DND-41 (cell line): ENCODE results near the gene ITPR1.

ENCODE experiments used
- ATAC-seq: fragments of 200-7000 bp; cut with Tn5 transposase; 3 replicates; pipeline ENCODE4 v1.9.1; 2021; ENCODE audit warnings: low read depth; ENCODE audit not compliant: insufficient read depth
- DNase-seq: peaks from one replicate; pipeline ENCODE4 v3.0.0-alpha.2; 2020
- H2AFZ ChIP-seq: 2 replicates; pipeline ENCODE4 v1.6.0; 2012; ENCODE audit warnings: low read depth, low read length
- H3K27ac ChIP-seq: 2 replicates; pipeline ENCODE4 v1.5.1; 2012; ENCODE audit warnings: low read length, inconsistent platforms
- H3K27me3 ChIP-seq: fragments of 200-600 bp; sonication (generic); 2 replicates; pipeline ENCODE4 v1.6.0; 2012; ENCODE audit warnings: low read length, mild to moderate bottlenecking, inconsistent platforms; ENCODE audit not compliant: insufficient read depth, poor library complexity
- H3K36me3 ChIP-seq: 2 replicates; pipeline ENCODE4 v1.5.1; 2012; ENCODE audit warnings: low read length, inconsistent platforms; ENCODE audit not compliant: insufficient read depth
- H3K4me1 ChIP-seq: 2 replicates; pipeline ENCODE4 v1.5.1; 2012; ENCODE audit warnings: mild to moderate bottlenecking, low read length; ENCODE audit not compliant: insufficient read depth
- H3K4me2 ChIP-seq: 2 replicates; pipeline ENCODE4 v1.6.0; 2012; ENCODE audit warnings: mild to moderate bottlenecking, moderate library complexity, low read length, inconsistent platforms; ENCODE audit not compliant: insufficient read depth
- H3K4me3 ChIP-seq, 2 experiments: fragments of 200-600 bp in 1 of 2; shearing (Covaris generic) in 1 of 2; 2 replicates each; pipeline ENCODE4 v1.5.1; 2012 to 2016; ENCODE audit warnings: inconsistent platforms in 2 of 2, low read length in 2 of 2, mild to moderate bottlenecking in 2 of 2, low read depth in 1 of 2, moderate library complexity in 1 of 2
- H3K79me2 ChIP-seq: 2 replicates; pipeline ENCODE4 v1.6.0; 2012; ENCODE audit warnings: low read length, inconsistent platforms; ENCODE audit not compliant: insufficient read depth
- H3K9ac ChIP-seq: 2 replicates; pipeline ENCODE4 v1.6.0; 2012; ENCODE audit warnings: low read depth, mild to moderate bottlenecking, inconsistent platforms, low read length, moderate library complexity
- H3K9me3 ChIP-seq: 2 replicates; pipeline ENCODE4 v1.5.1; 2012; ENCODE audit warnings: low read length, moderate library complexity, mild to moderate bottlenecking, inconsistent platforms; ENCODE audit not compliant: insufficient read depth, severe bottlenecking
- H4K20me1 ChIP-seq: 2 replicates; pipeline ENCODE4 v1.6.0; 2012; ENCODE audit warnings: low read length; ENCODE audit not compliant: insufficient read depth
- EZH2 ChIP-seq: IDR thresholded peaks from 3 replicates; pipeline ENCODE4 v1.6.1; 2012; ENCODE audit warnings: borderline replicate concordance, low read depth, mild to moderate bottlenecking, moderate library complexity, low read length, inconsistent platforms; ENCODE audit not compliant: severe bottlenecking
- TF ChIP-seq, protein P1 (sequence below): IDR thresholded peaks from 2 replicates; pipeline ENCODE4 v1.5.1; 2012; ENCODE audit warnings: borderline replicate concordance, low read length, moderate library complexity, mild to moderate bottlenecking; ENCODE audit not compliant: poor library complexity, severe bottlenecking; ENCODE audit errors: extremely low read depth

The ITPR1 gene

DNA sequence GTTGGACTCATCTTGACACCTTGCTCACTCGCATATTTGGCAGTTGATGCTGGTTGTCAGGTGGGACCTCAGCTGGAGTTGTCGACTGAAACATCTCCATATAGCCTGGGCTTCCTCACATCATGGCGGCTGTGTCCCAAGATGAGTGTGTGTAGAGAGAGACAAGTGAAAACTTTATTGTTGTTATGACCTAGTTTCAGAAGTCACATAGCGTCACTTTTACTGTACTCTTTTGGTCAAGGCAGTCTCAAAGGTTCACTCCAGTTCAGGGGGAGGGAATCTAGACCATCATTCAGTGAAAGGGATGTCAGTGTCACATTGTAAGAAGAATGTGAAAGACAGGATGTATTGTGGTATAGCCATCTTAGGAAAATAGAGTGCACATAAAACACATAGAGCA, 214.2 kb downstream of the ITPR1 start:
- H3K9ac ChIP-seq, result no peak overlapping the region
- ATAC-seq, result no peak
- H4K20me1 ChIP-seq, result no peaks in the 10 kb centered on the region
- no peaks in the 10 kb centered on the region for H3K79me2 ChIP-seq
- no peaks in the 10 kb centered on the region for H3K9me3 ChIP-seq
- H3K4me2 ChIP-seq, result no peak overlapping the region
- TF ChIP-seq, protein P1, sequence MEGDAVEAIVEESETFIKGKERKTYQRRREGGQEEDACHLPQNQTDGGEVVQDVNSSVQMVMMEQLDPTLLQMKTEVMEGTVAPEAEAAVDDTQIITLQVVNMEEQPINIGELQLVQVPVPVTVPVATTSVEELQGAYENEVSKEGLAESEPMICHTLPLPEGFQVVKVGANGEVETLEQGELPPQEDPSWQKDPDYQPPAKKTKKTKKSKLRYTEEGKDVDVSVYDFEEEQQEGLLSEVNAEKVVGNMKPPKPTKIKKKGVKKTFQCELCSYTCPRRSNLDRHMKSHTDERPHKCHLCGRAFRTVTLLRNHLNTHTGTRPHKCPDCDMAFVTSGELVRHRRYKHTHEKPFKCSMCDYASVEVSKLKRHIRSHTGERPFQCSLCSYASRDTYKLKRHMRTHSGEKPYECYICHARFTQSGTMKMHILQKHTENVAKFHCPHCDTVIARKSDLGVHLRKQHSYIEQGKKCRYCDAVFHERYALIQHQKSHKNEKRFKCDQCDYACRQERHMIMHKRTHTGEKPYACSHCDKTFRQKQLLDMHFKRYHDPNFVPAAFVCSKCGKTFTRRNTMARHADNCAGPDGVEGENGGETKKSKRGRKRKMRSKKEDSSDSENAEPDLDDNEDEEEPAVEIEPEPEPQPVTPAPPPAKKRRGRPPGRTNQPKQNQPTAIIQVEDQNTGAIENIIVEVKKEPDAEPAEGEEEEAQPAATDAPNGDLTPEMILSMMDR, result no peak
- no peak for TF ChIP-seq EZH2
- no peaks in the 10 kb centered on the region for H3K27me3 ChIP-seq
- DNase-seq, result no peak
- H3K27ac ChIP-seq, result no peak overlapping the region
- H2AFZ ChIP-seq, result no peak overlapping the region
- H3K4me1 ChIP-seq, result no peaks in the 10 kb centered on the region
- peaks cover 10% of the 10 kb centered on the region; the same call in 1 of the 2 replicates for H3K36me3 ChIP-seq
- H3K4me3 ChIP-seq, result no peak overlapping the region

DNA sequence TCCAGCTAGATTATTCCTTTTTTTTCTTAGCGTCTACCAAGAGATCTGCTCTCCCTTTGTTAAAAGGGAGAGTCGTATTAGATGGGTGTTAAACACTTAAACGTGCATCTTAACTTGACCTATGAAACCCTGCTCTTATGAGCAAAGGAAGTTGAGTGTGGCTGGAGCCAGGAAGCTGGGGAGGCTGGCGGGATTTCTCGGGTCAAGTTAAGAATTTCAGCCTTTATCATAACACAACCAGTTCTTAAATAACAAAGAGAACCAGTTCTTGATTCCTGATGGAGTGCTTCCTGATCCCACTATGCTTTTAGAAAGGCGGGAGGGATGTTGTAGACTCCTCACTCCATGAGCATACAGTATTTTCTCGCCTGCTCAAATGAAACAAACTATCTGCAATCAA, 215.1 kb downstream of the ITPR1 start:
- DNase-seq (no peak), ATAC-seq (no peak)
- Histone ChIP-seq H3K27ac (no peak overlapping the region), H3K79me2 (no peaks in the 10 kb centered on the region), H3K9ac (no peak overlapping the region), H3K4me3 (no peak overlapping the region), H3K4me1 (no peaks in the 10 kb centered on the region), H2AFZ (no peak overlapping the region), H3K4me2 (no peak overlapping the region), H3K9me3 (no peaks in the 10 kb centered on the region), H3K27me3 (no peaks in the 10 kb centered on the region), H4K20me1 (no peaks in the 10 kb centered on the region), H3K36me3 (peaks cover 4% of the 10 kb centered on the region; the same call in 1 of the 2 replicates)
- TF ChIP-seq, protein P1, result no peak
- no peak for TF ChIP-seq EZH2

DNA sequence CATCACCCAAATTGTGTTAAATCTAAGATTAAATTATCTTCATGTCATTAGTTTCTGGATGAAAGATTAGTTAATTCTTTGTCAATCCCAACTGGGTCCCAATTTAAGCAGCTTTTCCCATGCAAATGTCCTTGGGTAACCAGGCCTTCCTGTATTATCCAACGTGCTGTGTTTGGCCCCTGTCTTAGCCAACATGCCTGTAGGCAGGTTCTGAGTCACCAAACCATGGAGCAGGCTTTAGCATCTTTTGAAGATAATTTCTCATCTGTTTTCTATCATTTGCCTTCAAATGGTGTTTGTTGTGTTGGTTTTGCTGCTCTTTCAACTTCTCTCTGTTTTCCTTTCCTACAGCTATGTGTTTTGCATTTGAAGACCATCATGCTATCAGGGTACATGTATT, 216.2 kb downstream of the ITPR1 start:
- peaks cover 4% of the 10 kb centered on the region; the same call in 1 of the 2 replicates for H3K36me3 ChIP-seq
- no peak overlapping the region for H3K27ac ChIP-seq
- H3K79me2 ChIP-seq, result no peaks in the 10 kb centered on the region
- no peak for DNase-seq
- H3K9me3 ChIP-seq, result no peaks in the 10 kb centered on the region
- H3K4me3 ChIP-seq, result no peak overlapping the region
- TF ChIP-seq, protein P1, result no peak
- no peak for TF ChIP-seq EZH2
- no peak overlapping the region for H2AFZ ChIP-seq
- H3K27me3 ChIP-seq, result no peaks in the 10 kb centered on the region
- no peaks in the 10 kb centered on the region for H4K20me1 ChIP-seq
- H3K4me2 ChIP-seq, result no peak overlapping the region
- ATAC-seq, result no peak
- H3K9ac ChIP-seq, result no peak overlapping the region
- no peaks in the 10 kb centered on the region for H3K4me1 ChIP-seq

DNA sequence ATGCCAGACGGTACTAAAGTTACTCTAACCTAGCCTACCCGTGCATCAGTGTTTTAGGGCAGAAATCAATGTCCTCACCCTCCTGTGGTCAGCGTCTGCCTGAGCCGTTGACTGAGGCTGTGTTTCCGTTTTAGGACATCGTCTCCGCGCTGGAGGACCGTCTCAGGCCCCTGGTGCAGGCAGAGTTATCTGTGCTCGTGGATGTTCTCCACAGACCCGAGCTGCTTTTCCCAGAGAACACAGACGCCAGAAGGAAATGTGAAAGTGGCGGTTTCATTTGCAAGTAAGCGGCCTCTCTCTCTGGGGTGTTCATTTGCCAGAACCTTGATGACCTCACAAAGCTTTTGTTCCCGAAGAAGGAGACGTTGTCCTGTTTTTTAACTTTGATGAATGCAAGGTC, 217.0 kb downstream of the ITPR1 start:
- Histone ChIP-seq H3K27me3 (no peaks in the 10 kb centered on the region), H3K9ac (no peak overlapping the region), H3K4me2 (no peak overlapping the region), H3K36me3 (peaks cover 4% of the 10 kb centered on the region; the same call in 1 of the 2 replicates), H2AFZ (no peak overlapping the region), H3K79me2 (no peaks in the 10 kb centered on the region), H3K4me1 (no peaks in the 10 kb centered on the region), H3K4me3 (no peak overlapping the region), H4K20me1 (no peaks in the 10 kb centered on the region), H3K27ac (no peak overlapping the region), H3K9me3 (no peaks in the 10 kb centered on the region)
- no peak for TF ChIP-seq EZH2
- TF ChIP-seq, protein P1, result no peak
- no peak for ATAC-seq
- no peak for DNase-seq
